HepG2 (cell line): ENCODE data around the gene PLEKHG5. TPM values are rescaled to one million over a fixed set of nuclear protein-coding genes. Genes with fewer than 3 reads are reported as not detected.

Experiments used
- ATAC-seq: fragments of 200-7000 bp; cut with Tn5 transposase; 3 replicates; pipeline ENCODE4 v1.9.1; 2020; ENCODE audit warnings: mild to moderate bottlenecking, moderate library complexity
- BruUV-seq: library from RNA; stranded (reverse); fragments of 400-500 nt; replicated peaks from 2 replicates; lab custom pipeline; 2021; lab: Mats Ljungman, UMichigan
- CTCF ChIA-PET: fragments of 300-600 bp; formaldehyde crosslinking; extraction: SDS; loops from one replicate; lab custom pipeline; 2021; ENCODE audit warnings: low total read pairs, inconsistent platforms, low intra/inter-chr PET ratio; lab: Yijun Ruan, JAX
- POLR2A ChIA-PET: fragments of 350-600 bp; sonication (Branson Sonifier 250); formaldehyde crosslinking; loops from one replicate; lab custom pipeline; 2020; ENCODE audit warnings: antibody characterized with exemption, inconsistent platforms; lab: Yijun Ruan, JAX
- DNase-seq: peaks from one replicate; pipeline ENCODE4 v3.0.0-alpha.2; 2015; ENCODE audit warnings: low spot score
- FAIRE-seq: peaks from 3 replicates; lab custom pipeline; 2011; peaks lifted over from hg19 to GRCh38; lab: Jason Lieb, UNC
- H2AFZ ChIP-seq: one replicate; pipeline ENCODE4 v1.6.1; 2011; ENCODE audit warnings: low read length, inconsistent platforms
- H3K27ac ChIP-seq: fragments of 300-600 bp; 3 replicates; pipeline ENCODE4 v1.8.0; 2011; ENCODE audit warnings: mixed run types, mild to moderate bottlenecking, mixed read lengths, low read length, inconsistent platforms; ENCODE audit not compliant: insufficient read depth; ENCODE audit errors: extremely low read length
- H3K27me3 ChIP-seq, 2 experiments: fragments of 200-600 bp in 1 of 2; 2 replicates in 1 of 2; 3 replicates in 1 of 2; pipeline versions ENCODE4 v1.6.0 to v1.8.0; 2011; ENCODE audit warnings: low read length in 2 of 2, mild to moderate bottlenecking in 2 of 2, moderate library complexity in 2 of 2, inconsistent platforms in 1 of 2; ENCODE audit not compliant: insufficient read depth in 2 of 2, control insufficient read depth in 1 of 2
- H3K36me3 ChIP-seq, 2 experiments: fragments of 200-600 bp in 1 of 2; replicated peaks in 1 of 2; 2 replicates in 1 of 2; 3 replicates in 1 of 2; pipeline versions ENCODE4 v1.5.1 to v1.8.0; 2011; ENCODE audit warnings: low read length in 2 of 2, inconsistent platforms in 1 of 2; ENCODE audit not compliant: insufficient read depth in 2 of 2, control insufficient read depth in 1 of 2
- H3K4me1 ChIP-seq: 2 replicates; pipeline ENCODE4 v1.5.1; 2012; ENCODE audit warnings: low read length, inconsistent platforms; ENCODE audit not compliant: insufficient read depth
- H3K4me2 ChIP-seq: 2 replicates; pipeline ENCODE4 v1.6.0; 2011; ENCODE audit warnings: low read depth, low read length, inconsistent platforms
- H3K4me3 ChIP-seq, 3 experiments: fragments of 200-600 bp in 1 of 3; sonication (generic), shearing (Covaris generic) in 1 of 3; replicated peaks in 1 of 3; 2 replicates each; pipeline ENCODE4 v1.5.1; 2011 to 2016; ENCODE audit warnings: low read length in 3 of 3, inconsistent platforms in 2 of 3, low read depth in 2 of 3, mild to moderate bottlenecking in 2 of 3, control low read depth in 1 of 3, mixed read lengths in 1 of 3; ENCODE audit not compliant: insufficient read depth in 1 of 3
- H3K79me2 ChIP-seq: one replicate; pipeline ENCODE4 v1.6.1; 2011; ENCODE audit warnings: low read length, inconsistent platforms; ENCODE audit not compliant: insufficient read depth
- H3K9ac ChIP-seq: 2 replicates; pipeline ENCODE4 v1.6.0; 2011; ENCODE audit warnings: mild to moderate bottlenecking, low read depth, low read length, inconsistent platforms; ENCODE audit not compliant: insufficient read depth
- H3K9me3 ChIP-seq: 2 replicates; pipeline ENCODE4 v1.5.1; 2012; ENCODE audit warnings: mild to moderate bottlenecking, low read length
- H4K20me1 ChIP-seq: 2 replicates; pipeline ENCODE4 v1.6.0; 2011; ENCODE audit warnings: inconsistent platforms, mild to moderate bottlenecking, low read length, moderate library complexity; ENCODE audit not compliant: insufficient read depth
- BRCA1 ChIP-seq: sonication (generic); formaldehyde crosslinking; IDR thresholded peaks from 2 replicates; pipeline ENCODE4 v1.4.0; 2020; ENCODE audit warnings: missing genetic modification reagents
- CHD4 ChIP-seq: fragments of 200-600 bp; sonication (generic); IDR thresholded peaks from 2 replicates; pipeline ENCODE4 v1.7.0; 2017; ENCODE audit warnings: mild to moderate bottlenecking, low read length, borderline replicate concordance
- IRX3 ChIP-seq: sonication (generic); formaldehyde crosslinking; IDR thresholded peaks from 2 replicates; pipeline ENCODE4 v1.8.1; 2023; ENCODE audit warnings: mild to moderate bottlenecking, low read depth, missing genetic modification reagents, borderline replicate concordance
- PHB2 ChIP-seq: fragments of 450-650 bp; IDR thresholded peaks from 2 replicates; pipeline ENCODE4 v1.6.1; 2018; ENCODE audit not compliant: partially characterized antibody
- SMC3 ChIP-seq: IDR thresholded peaks from 2 replicates; pipeline ENCODE4 v1.6.1; 2011; ENCODE audit warnings: low read length, improper control_type of control experiment
- SOX13 ChIP-seq, 3 experiments: fragments of 450-650 bp in 1 of 3; sonication (generic) in 1 of 3; formaldehyde crosslinking in 1 of 3; IDR thresholded peaks in 2 of 3; conservative IDR thresholded peaks in 1 of 3; 2 replicates each; pipeline versions ENCODE4 v1.5.0 to v1.6.1; 2016 to 2020; ENCODE audit warnings: antibody characterized with exemption in 1 of 3, mild to moderate bottlenecking in 1 of 3, missing compliant biosample characterization in 1 of 3, missing genetic modification reagents in 1 of 3, moderate library complexity in 1 of 3
- SP1 ChIP-seq, 2 experiments: fragments of 450-650 bp in 1 of 2; sonication (generic) in 1 of 2; formaldehyde crosslinking in 1 of 2; IDR thresholded peaks; 2 replicates each; pipeline versions ENCODE4 v1.4.0 to v1.6.1; 2016 to 2020; ENCODE audit warnings: missing genetic modification reagents in 1 of 2
- U2AF1 ChIP-seq: fragments of 200-400 bp; formaldehyde crosslinking; optimal IDR thresholded peaks from 2 replicates; pipeline ENCODE3; 2017; ENCODE audit warnings: mild to moderate bottlenecking, low read depth, low read length
- ZNF138 ChIP-seq: sonication (generic); formaldehyde crosslinking; IDR thresholded peaks from 2 replicates; pipeline ENCODE4 v1.5.0; 2020; ENCODE audit warnings: mild to moderate bottlenecking, low read depth, missing genetic modification reagents
- ZNF326 ChIP-seq: sonication (generic); formaldehyde crosslinking; IDR thresholded peaks from 2 replicates; pipeline ENCODE4 v1.4.0; 2020; ENCODE audit warnings: missing genetic modification reagents, borderline replicate concordance
- ZNF33B ChIP-seq: sonication (generic); formaldehyde crosslinking; IDR thresholded peaks from 2 replicates; pipeline ENCODE4 v1.5.1; 2020; ENCODE audit warnings: mild to moderate bottlenecking, missing genetic modification reagents
- ZNF850 ChIP-seq: sonication (generic); formaldehyde crosslinking; conservative IDR thresholded peaks from 2 replicates; pipeline ENCODE4 v1.9.0; 2021; ENCODE audit warnings: mild to moderate bottlenecking, missing genetic modification reagents
- ZNF878 ChIP-seq: sonication (generic); formaldehyde crosslinking; IDR thresholded peaks from 2 replicates; pipeline ENCODE4 v1.8.1; 2023; ENCODE audit warnings: mild to moderate bottlenecking, missing genetic modification reagents, moderate library complexity
- WGBS: methylation state at CpG from one replicate; pipeline ENCODE4 v1.1.6; 2017; ENCODE audit warnings: low lambda C conversion rate; 5-methylcytosine and 5-hydroxymethylcytosine counted together
- in situ Hi-C: cut with HindIII; loops from 2 replicates; pipeline ENCODE4 v1.10.0; 2017; ENCODE audit warnings: low pct_unique_long_range_greater_than_20kb; ENCODE audit not compliant: extremely low pct_ligation_motif_present
- intact Hi-C: fragments of 100-400 bp; cut with micrococcal nuclease; formaldehyde crosslinking; loops from one replicate; pipeline ENCODE4 v1.10.0; 2022; ENCODE audit not compliant: unreplicated experiment
- polyA plus RNA-seq, 8 experiments: library from polyadenylated mRNA; depleted of rRNA in 3 of 8; stranded (reverse) in 7 of 8; unstranded in 1 of 8; fragments of >200 nt; fragmentation: Illumina TruSeq in 4 of 8; extraction: Trizol in 4 of 8; gene quantifications; 2 replicates each; pipeline versions ENCODE4 v1.2.1 to v1.2.3, GENCODE V29; 2011 to 2016; ENCODE audit warnings: low read depth in 4 of 8, missing spikeins in 1 of 8, mixed read lengths in 1 of 8; ENCODE audit not compliant: insufficient read depth in 1 of 8
- total RNA-seq, 5 experiments: library from RNA; depleted of rRNA; stranded (reverse); fragments of >200 nt; fragmentation: Illumina TruSeq; extraction: Trizol; gene quantifications; 2 replicates each; pipeline ENCODE4 v1.2.3, GENCODE V29; 2016; ENCODE audit warnings: low read depth in 1 of 5
- TF ChIP-seq, protein P1 (sequence below), 2 experiments: sonication (generic) in 1 of 2; formaldehyde crosslinking in 1 of 2; IDR thresholded peaks; 2 replicates each; pipeline versions ENCODE4 v1.5.1 to v1.6.1; 2011 to 2020; ENCODE audit warnings: borderline replicate concordance in 1 of 2, low read depth in 1 of 2, low read length in 1 of 2, mild to moderate bottlenecking in 1 of 2, missing genetic modification reagents in 1 of 2, moderate library complexity in 1 of 2
- TF ChIP-seq, protein P2 (sequence below): sonication (generic); formaldehyde crosslinking; IDR thresholded peaks from 2 replicates; pipeline ENCODE4 v1.8.1; 2022; ENCODE audit warnings: low read depth, mild to moderate bottlenecking, missing genetic modification reagents

PLEKHG5 gene
- total and polyA plus RNA-seq, 2 of the 13 experiments (the other 11 are each of a cell fraction or from before 2014, with no cell fraction given): 1.9 to 3.5 TPM

DNA sequence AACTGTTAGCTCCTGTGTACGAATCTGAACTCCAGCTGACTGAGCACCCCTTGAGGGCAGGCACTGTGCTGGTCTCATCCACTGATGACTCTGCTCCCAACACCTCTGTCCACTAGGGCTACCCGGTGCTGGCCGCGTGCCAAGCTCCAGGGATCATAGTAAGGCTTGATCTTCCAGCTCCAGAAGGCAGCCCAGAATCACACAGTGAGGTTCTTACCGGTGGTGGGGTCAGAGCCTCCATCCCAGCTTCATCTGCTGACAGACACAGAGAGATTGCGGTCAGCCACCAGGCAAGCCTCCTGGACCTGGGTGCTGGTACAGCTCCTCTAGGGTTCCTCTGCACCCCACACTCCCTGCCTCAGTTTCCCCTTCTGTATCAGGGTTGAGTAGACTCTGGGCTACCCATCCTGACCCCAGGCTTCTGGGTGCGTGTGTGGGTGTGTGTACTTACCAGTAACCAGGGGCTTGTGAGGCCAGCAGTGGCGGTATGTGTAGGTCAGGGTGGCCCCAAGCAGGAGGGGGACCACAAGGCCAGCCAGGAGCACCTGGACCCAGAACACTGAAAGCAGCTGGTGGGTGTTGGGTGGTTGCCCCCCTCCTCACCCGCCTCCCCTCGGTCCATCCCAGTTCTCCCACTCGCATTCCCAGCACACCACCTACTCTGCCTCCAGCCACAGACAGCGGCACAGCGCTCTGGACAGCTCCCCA lies 28.9 kb downstream of the PLEKHG5 start (continued):
- TF ChIP-seq IRX3 (CRISPR knock-in tag) (no peak), ZNF33B (CRISPR knock-in tag) (no peak), ZNF878 (CRISPR knock-in tag) (no peak)
- TF ChIP-seq, all 625 proteins: peak for 46

DNA sequence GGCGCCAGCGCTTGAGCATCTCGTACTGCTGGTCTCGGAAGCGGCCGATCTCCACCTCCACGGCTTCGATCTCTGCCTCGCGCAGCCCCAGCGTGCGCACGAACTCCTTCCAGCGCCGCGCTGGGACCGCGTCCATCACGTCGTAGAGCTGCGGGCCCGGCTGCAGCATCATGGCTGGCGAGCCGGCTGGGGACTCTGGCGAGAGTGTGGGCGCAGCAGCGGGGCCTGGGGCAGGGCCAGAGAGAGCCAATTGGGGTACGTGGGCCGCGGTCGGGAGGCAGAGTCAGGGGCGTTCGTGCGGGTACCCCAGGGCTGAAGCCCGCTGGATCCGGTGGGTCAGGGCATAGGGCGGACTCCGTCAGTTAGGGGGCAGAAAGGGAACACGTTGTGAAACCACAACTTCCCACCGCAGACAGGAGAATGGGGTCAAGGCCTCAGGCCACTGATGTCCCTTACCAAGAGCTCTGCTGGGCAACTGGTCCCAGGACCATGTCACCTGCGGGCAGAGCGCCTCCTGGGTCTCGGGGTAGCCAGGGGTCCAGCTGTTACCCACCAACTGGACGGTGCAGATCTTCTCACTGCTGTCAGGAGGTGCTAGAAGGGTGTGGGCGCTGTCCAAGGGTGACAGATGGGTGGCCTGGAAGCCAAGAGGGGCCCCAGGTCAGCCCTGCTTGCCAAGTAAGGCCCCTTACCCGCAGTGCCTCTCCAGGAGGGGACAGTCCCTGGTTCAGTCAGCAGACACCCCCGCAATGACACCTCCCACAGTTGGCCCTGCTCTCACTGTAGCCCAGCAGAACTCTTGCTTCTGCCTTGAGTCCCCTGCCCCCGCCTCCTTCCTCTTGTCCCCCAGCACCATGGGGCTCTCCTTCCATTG lies 29.7 kb downstream of the PLEKHG5 start:
- no peak overlapping the region for H3K4me2 ChIP-seq
- H3K9ac ChIP-seq: no peak overlapping the region
- ATAC-seq (no peak), DNase-seq (no peak), FAIRE-seq (no peak)
- peaks cover 21% of the 10 kb centered on the region for H3K4me1 ChIP-seq
- H3K36me3 ChIP-seq: peaks cover 4 to 6% of the 10 kb centered on the region in 2 experiments; a peak in 2 of 5 replicates
- TSS peak; percentile 23 for BruUV-seq
- H4K20me1 ChIP-seq: peaks cover 6% of the 10 kb centered on the region; the same call in 1 of the 2 replicates
- in situ Hi-C loops: no loop called here
- H3K79me2 ChIP-seq: no peaks in the 10 kb centered on the region
- no peak overlapping the region for H3K4me3 ChIP-seq
- H2AFZ ChIP-seq: no peak overlapping the region
- POLR2A ChIA-PET: interaction anchor here (1.1 to 2.3 kb wide), 2 partner anchors 10 to 13 kb away, joined by 8 to 10 read pairs; no protein-coding TSS in a partner anchor
- no peak overlapping the region for H3K27ac ChIP-seq
- 98% methylated on average over 40 of the region's 48 CpGs for WGBS
- no peaks in the 10 kb centered on the region for H3K9me3 ChIP-seq
- intact Hi-C loops: no loop called here
- CTCF ChIA-PET: no interaction called here
- H3K27me3 ChIP-seq: no peaks in the 10 kb centered on the region
- TF ChIP-seq ZNF850 (no peak), ZNF138 (CRISPR knock-in tag) (no peak), U2AF1 (no peak), PHB2 (no peak), ZNF326 (CRISPR knock-in tag) (no peak), SMC3 (no peak), SOX13 (IDR thresholded peaks at IDR 0.05) (no peak), SOX13 (CRISPR knock-in tag; conservative IDR thresholded peaks at IDR 0.05 in 1 of 2, IDR thresholded peaks at IDR 0.05 in 1 of 2) (no peak), SP1 (IDR thresholded peaks at IDR 0.05) (no peak), SP1 (CRISPR knock-in tag; IDR thresholded peaks at IDR 0.05) (no peak), BRCA1 (CRISPR knock-in tag) (no peak), CHD4 (no peak)
- TF ChIP-seq, protein P1, sequence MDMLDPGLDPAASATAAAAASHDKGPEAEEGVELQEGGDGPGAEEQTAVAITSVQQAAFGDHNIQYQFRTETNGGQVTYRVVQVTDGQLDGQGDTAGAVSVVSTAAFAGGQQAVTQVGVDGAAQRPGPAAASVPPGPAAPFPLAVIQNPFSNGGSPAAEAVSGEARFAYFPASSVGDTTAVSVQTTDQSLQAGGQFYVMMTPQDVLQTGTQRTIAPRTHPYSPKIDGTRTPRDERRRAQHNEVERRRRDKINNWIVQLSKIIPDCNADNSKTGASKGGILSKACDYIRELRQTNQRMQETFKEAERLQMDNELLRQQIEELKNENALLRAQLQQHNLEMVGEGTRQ (IDR thresholded peaks at IDR 0.05; ENCODE audit: low read depth, low read length): no peak
- TF ChIP-seq, protein P1 (CRISPR knock-in tag; IDR thresholded peaks at IDR 0.05; ENCODE audit: borderline replicate concordance): no peak
- TF ChIP-seq, protein P2, sequence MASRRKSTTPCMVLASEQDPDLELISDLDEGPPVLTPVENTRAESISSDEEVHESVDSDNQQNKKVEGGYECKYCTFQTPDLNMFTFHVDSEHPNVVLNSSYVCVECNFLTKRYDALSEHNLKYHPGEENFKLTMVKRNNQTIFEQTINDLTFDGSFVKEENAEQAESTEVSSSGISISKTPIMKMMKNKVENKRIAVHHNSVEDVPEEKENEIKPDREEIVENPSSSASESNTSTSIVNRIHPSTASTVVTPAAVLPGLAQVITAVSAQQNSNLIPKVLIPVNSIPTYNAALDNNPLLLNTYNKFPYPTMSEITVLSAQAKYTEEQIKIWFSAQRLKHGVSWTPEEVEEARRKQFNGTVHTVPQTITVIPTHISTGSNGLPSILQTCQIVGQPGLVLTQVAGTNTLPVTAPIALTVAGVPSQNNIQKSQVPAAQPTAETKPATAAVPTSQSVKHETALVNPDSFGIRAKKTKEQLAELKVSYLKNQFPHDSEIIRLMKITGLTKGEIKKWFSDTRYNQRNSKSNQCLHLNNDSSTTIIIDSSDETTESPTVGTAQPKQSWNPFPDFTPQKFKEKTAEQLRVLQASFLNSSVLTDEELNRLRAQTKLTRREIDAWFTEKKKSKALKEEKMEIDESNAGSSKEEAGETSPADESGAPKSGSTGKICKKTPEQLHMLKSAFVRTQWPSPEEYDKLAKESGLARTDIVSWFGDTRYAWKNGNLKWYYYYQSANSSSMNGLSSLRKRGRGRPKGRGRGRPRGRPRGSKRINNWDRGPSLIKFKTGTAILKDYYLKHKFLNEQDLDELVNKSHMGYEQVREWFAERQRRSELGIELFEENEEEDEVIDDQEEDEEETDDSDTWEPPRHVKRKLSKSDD (CRISPR knock-in tag): no peak
